HG03060 (cell line): ENCODE data around the gene NKX2-4.

Experiments used
- ATAC-seq: cut with Tn5 transposase; IDR thresholded peaks from one replicate; pipeline ENCODE4 v1.9.1; 2021; ENCODE audit warnings: low read depth, moderate number of reproducible peaks; ENCODE audit not compliant: unreplicated experiment

NKX2-4 gene

GRCh38 chr20:21395051-21395665 is 2.2 kb downstream of the NKX2-4 start:
- no peak for ATAC-seq

GRCh38 chr20:21394551-21394950 is 2.8 kb downstream of the NKX2-4 start:
- no peak for ATAC-seq

GRCh38 chr20:21393816-21394519 is 3.4 kb downstream of the NKX2-4 start:
- ATAC-seq = no peak

GRCh38 chr20:21393166-21393565 is 4.2 kb downstream of the NKX2-4 start:
- ATAC-seq = no peak

GRCh38 chr20:21391972-21392352 is 5.4 kb downstream of the NKX2-4 start:
- no peak for ATAC-seq

GRCh38 chr20:21391185-21391971 is 5.9 kb downstream of the NKX2-4 start:
- ATAC-seq = no peak

- no peak for ATAC-seq
Measured at GRCh38 chr20:21390768-21391167, 6.6 kb downstream of the NKX2-4 start.

GRCh38 chr20:21389368-21389767 is 8.0 kb downstream of the NKX2-4 start:
- no peak for ATAC-seq

- no peak for ATAC-seq
Measured at GRCh38 chr20:21388566-21388965, 8.8 kb downstream of the NKX2-4 start.

GRCh38 chr20:21387528-21387927 is 9.8 kb downstream of the NKX2-4 start:
- no peak for ATAC-seq

GRCh38 chr20:21386111-21386510 is 11.2 kb downstream of the NKX2-4 start:
- ATAC-seq = no peak

GRCh38 chr20:21384308-21384892 is 12.9 kb downstream of the NKX2-4 start:
- no peak for ATAC-seq

GRCh38 chr20:21381619-21382018 is 15.7 kb downstream of the NKX2-4 start:
- ATAC-seq = no peak

- ATAC-seq = no peak
Measured at GRCh38 chr20:21380711-21381110, 16.6 kb downstream of the NKX2-4 start.

GRCh38 chr20:21378259-21378658 is 19.1 kb downstream of the NKX2-4 start:
- ATAC-seq = no peak

- ATAC-seq = no peak
Measured at GRCh38 chr20:21377701-21378100, 19.6 kb downstream of the NKX2-4 start.

- no peak for ATAC-seq
Measured at GRCh38 chr20:21376626-21377025, 20.7 kb downstream of the NKX2-4 start.

GRCh38 chr20:21373436-21373835 is 23.9 kb downstream of the NKX2-4 start:
- ATAC-seq = no peak

- no peak for ATAC-seq
Measured at GRCh38 chr20:21372016-21372415, 25.3 kb downstream of the NKX2-4 start.

GRCh38 chr20:21371193-21371592 is 26.1 kb downstream of the NKX2-4 start:
- no peak for ATAC-seq

GRCh38 chr20:21368791-21369190 is 28.5 kb downstream of the NKX2-4 start:
- ATAC-seq = no peak
